Measurements from ENCODE around the gene PAQR9. TPM values are rescaled to one million over a fixed set of nuclear protein-coding genes. Genes with fewer than 3 reads are reported as not detected.
A peak's percentile ranks its signal among the peaks of the same experiment; 100 is the strongest.

The PAQR9 gene
- total and polyA plus RNA-seq, 9 of the 15 experiments (the other 6 are each of a cell fraction or from before 2014, with no cell fraction given): 0.04 to 0.58 (median 0.22) TPM

GRCh38 chr3:143002083-143002712, 38.7 kb upstream of the PAQR9 start (continued):
- TF ChIP-seq MYC (IDR thresholded peaks at IDR 0.05; ENCODE audit: low read depth, low read length): peak; percentile 80
- TF ChIP-seq MYC (CRISPR knock-in tag; IDR thresholded peaks at IDR 0.05; ENCODE audit: borderline replicate concordance, low read depth): no peak
- no peak for TF ChIP-seq FOXJ2 (tag; IDR thresholded peaks at IDR 0.05)
- no peak for TF ChIP-seq SREBF2 (CRISPR knock-in tag; IDR thresholded peaks at IDR 0.05)
- TF ChIP-seq NR4A1 (CRISPR knock-in tag; IDR thresholded peaks at IDR 0.05): no peak
- TF ChIP-seq NR4A1 (tag; IDR thresholded peaks at IDR 0.05): no peak
- TF ChIP-seq MYNN (IDR thresholded peaks at IDR 0.05): no peak
- TF ChIP-seq MYNN (CRISPR knock-in tag; IDR thresholded peaks at IDR 0.05): no peak
- TF ChIP-seq FOXJ3 (CRISPR knock-in tag; IDR thresholded peaks at IDR 0.05): no peak
- 0 out of 2 replicates have a peak, but pooled peaks have one; percentile 22 for TF ChIP-seq ATF4 (CRISPR knock-in tag; IDR thresholded peaks at IDR 0.05)
- TF ChIP-seq, protein P1, sequence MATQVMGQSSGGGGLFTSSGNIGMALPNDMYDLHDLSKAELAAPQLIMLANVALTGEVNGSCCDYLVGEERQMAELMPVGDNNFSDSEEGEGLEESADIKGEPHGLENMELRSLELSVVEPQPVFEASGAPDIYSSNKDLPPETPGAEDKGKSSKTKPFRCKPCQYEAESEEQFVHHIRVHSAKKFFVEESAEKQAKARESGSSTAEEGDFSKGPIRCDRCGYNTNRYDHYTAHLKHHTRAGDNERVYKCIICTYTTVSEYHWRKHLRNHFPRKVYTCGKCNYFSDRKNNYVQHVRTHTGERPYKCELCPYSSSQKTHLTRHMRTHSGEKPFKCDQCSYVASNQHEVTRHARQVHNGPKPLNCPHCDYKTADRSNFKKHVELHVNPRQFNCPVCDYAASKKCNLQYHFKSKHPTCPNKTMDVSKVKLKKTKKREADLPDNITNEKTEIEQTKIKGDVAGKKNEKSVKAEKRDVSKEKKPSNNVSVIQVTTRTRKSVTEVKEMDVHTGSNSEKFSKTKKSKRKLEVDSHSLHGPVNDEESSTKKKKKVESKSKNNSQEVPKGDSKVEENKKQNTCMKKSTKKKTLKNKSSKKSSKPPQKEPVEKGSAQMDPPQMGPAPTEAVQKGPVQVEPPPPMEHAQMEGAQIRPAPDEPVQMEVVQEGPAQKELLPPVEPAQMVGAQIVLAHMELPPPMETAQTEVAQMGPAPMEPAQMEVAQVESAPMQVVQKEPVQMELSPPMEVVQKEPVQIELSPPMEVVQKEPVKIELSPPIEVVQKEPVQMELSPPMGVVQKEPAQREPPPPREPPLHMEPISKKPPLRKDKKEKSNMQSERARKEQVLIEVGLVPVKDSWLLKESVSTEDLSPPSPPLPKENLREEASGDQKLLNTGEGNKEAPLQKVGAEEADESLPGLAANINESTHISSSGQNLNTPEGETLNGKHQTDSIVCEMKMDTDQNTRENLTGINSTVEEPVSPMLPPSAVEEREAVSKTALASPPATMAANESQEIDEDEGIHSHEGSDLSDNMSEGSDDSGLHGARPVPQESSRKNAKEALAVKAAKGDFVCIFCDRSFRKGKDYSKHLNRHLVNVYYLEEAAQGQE (IDR thresholded peaks at IDR 0.05; ENCODE audit: borderline replicate concordance): no peak
- TF ChIP-seq, protein P1 (CRISPR knock-in tag; IDR thresholded peaks at IDR 0.05; ENCODE audit: low read depth): no peak
- no peak for TF ChIP-seq HCFC1 (IDR thresholded peaks at IDR 0.05; ENCODE audit: low read depth, low read length)
- no peak for TF ChIP-seq PCBP1 (IDR thresholded peaks at IDR 0.05; ENCODE audit: low read depth, low read length, poor library complexity, severe bottlenecking)
- no peak for TF ChIP-seq TFAM (CRISPR knock-in tag; conservative IDR thresholded peaks at IDR 0.05)
- TF ChIP-seq, protein P2, sequence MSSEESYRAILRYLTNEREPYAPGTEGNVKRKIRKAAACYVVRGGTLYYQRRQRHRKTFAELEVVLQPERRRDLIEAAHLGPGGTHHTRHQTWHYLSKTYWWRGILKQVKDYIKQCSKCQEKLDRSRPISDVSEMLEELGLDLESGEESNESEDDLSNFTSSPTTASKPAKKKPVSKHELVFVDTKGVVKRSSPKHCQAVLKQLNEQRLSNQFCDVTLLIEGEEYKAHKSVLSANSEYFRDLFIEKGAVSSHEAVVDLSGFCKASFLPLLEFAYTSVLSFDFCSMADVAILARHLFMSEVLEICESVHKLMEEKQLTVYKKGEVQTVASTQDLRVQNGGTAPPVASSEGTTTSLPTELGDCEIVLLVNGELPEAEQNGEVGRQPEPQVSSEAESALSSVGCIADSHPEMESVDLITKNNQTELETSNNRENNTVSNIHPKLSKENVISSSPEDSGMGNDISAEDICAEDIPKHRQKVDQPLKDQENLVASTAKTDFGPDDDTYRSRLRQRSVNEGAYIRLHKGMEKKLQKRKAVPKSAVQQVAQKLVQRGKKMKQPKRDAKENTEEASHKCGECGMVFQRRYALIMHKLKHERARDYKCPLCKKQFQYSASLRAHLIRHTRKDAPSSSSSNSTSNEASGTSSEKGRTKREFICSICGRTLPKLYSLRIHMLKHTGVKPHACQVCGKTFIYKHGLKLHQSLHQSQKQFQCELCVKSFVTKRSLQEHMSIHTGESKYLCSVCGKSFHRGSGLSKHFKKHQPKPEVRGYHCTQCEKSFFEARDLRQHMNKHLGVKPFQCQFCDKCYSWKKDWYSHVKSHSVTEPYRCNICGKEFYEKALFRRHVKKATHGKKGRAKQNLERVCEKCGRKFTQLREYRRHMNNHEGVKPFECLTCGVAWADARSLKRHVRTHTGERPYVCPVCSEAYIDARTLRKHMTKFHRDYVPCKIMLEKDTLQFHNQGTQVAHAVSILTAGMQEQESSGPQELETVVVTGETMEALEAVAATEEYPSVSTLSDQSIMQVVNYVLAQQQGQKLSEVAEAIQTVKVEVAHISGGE (CRISPR knock-in tag; IDR thresholded peaks at IDR 0.05): no peak
- no peak for TF ChIP-seq ZNF644 (tag; IDR thresholded peaks at IDR 0.05; ENCODE audit: low read depth)

All from K562 (cell line).